HepG2 (cell line): ENCODE results near the gene POC1A. TPM values are rescaled to one million over a fixed set of nuclear protein-coding genes. Genes with fewer than 3 reads are reported as not detected.
A peak's percentile ranks its signal among the peaks of the same experiment; 100 is the strongest.

Experiments used
- ARNT2 ChIP-seq: sonication (generic); formaldehyde crosslinking; IDR thresholded peaks from 2 replicates; pipeline ENCODE4 v1.8.0; 2022; ENCODE audit warnings: mild to moderate bottlenecking, low read depth, missing genetic modification reagents, moderate library complexity
- FOXK1 ChIP-seq: sonication (generic); formaldehyde crosslinking; IDR thresholded peaks from 2 replicates; pipeline ENCODE4 v1.4.0; 2020; ENCODE audit warnings: low read depth, missing genetic modification reagents, borderline replicate concordance
- GFI1 ChIP-seq: sonication (generic); formaldehyde crosslinking; IDR thresholded peaks from 2 replicates; pipeline ENCODE4 v1.5.0; 2020; ENCODE audit warnings: missing genetic modification reagents, mild to moderate bottlenecking, borderline replicate concordance
- KDM2A ChIP-seq: sonication (generic); formaldehyde crosslinking; IDR thresholded peaks from 2 replicates; pipeline ENCODE4 v1.4.0; 2020; ENCODE audit warnings: low read depth, missing genetic modification reagents, borderline replicate concordance
- NCOR1 ChIP-seq: fragments of 200-600 bp; sonication (generic); IDR thresholded peaks from 2 replicates; pipeline ENCODE4 v1.7.0; 2017; ENCODE audit warnings: antibody characterized with exemption, low read length, borderline replicate concordance
- PHF8 ChIP-seq: sonication (generic); formaldehyde crosslinking; IDR thresholded peaks from 2 replicates; pipeline ENCODE4 v1.5.0; 2020; ENCODE audit warnings: missing genetic modification reagents
- SALL1 ChIP-seq: sonication (generic); formaldehyde crosslinking; IDR thresholded peaks from 2 replicates; pipeline ENCODE4 v1.8.0; 2022; ENCODE audit warnings: mild to moderate bottlenecking, missing genetic modification reagents
- SOX6 ChIP-seq, 2 experiments: fragments of 450-650 bp in 1 of 2; sonication (generic) in 1 of 2; formaldehyde crosslinking in 1 of 2; IDR thresholded peaks; 2 replicates each; pipeline versions ENCODE4 v1.4.0 to v1.6.1; 2017 to 2020; ENCODE audit warnings: antibody characterized with exemption in 1 of 2, mild to moderate bottlenecking in 1 of 2, missing genetic modification reagents in 1 of 2
- TCF12 ChIP-seq, 2 experiments: fragments of 450-650 bp in 1 of 2; sonication (generic) in 1 of 2; formaldehyde crosslinking in 1 of 2; IDR thresholded peaks; 2 replicates each; pipeline versions ENCODE4 v1.6.1 to v1.8.0; 2017 to 2022; ENCODE audit warnings: antibody characterized with exemption in 1 of 2, mild to moderate bottlenecking in 1 of 2, missing genetic modification reagents in 1 of 2, moderate library complexity in 1 of 2
- ZBTB21 ChIP-seq: sonication (generic); formaldehyde crosslinking; IDR thresholded peaks from 2 replicates; pipeline ENCODE4 v1.4.0; 2020; ENCODE audit warnings: missing genetic modification reagents
- ZFAT ChIP-seq: sonication (generic); formaldehyde crosslinking; conservative IDR thresholded peaks from 2 replicates; pipeline ENCODE4 v1.8.1; 2023; ENCODE audit warnings: missing genetic modification reagents, inconsistent platforms
- ZMYM3 ChIP-seq: sonication (generic); formaldehyde crosslinking; IDR thresholded peaks from 2 replicates; pipeline ENCODE4 v1.5.1; 2020; ENCODE audit warnings: mild to moderate bottlenecking, missing genetic modification reagents
- ZNF136 ChIP-seq: sonication (generic); formaldehyde crosslinking; IDR thresholded peaks from 2 replicates; pipeline ENCODE4 v1.8.1; 2022; ENCODE audit warnings: low read depth, mild to moderate bottlenecking, moderate library complexity, missing genetic modification reagents
- ZNF3 ChIP-seq: IDR thresholded peaks from 2 replicates; pipeline ENCODE4 v1.7.0; 2017; ENCODE audit warnings: inconsistent platforms
- ZNF543 ChIP-seq: sonication (generic); formaldehyde crosslinking; IDR thresholded peaks from 2 replicates; pipeline ENCODE4 v1.4.0; 2020; ENCODE audit warnings: mild to moderate bottlenecking, missing genetic modification reagents
- ZNF782 ChIP-seq: sonication (generic); formaldehyde crosslinking; IDR thresholded peaks from 2 replicates; pipeline ENCODE4 v1.4.0; 2020; ENCODE audit warnings: missing genetic modification reagents, mild to moderate bottlenecking, borderline replicate concordance
- polyA plus RNA-seq, 8 experiments: library from polyadenylated mRNA; depleted of rRNA in 3 of 8; stranded (reverse) in 7 of 8; unstranded in 1 of 8; fragments of >200 nt; fragmentation: Illumina TruSeq in 4 of 8; extraction: Trizol in 4 of 8; gene quantifications; 2 replicates each; pipeline versions ENCODE4 v1.2.1 to v1.2.3, GENCODE V29; 2011 to 2016; ENCODE audit warnings: low read depth in 4 of 8, missing spikeins in 1 of 8, mixed read lengths in 1 of 8; ENCODE audit not compliant: insufficient read depth in 1 of 8
- total RNA-seq, 5 experiments: library from RNA; depleted of rRNA; stranded (reverse); fragments of >200 nt; fragmentation: Illumina TruSeq; extraction: Trizol; gene quantifications; 2 replicates each; pipeline ENCODE4 v1.2.3, GENCODE V29; 2016; ENCODE audit warnings: low read depth in 1 of 5
- TF ChIP-seq, protein P1 (sequence below): sonication (generic); formaldehyde crosslinking; IDR thresholded peaks from 2 replicates; pipeline ENCODE4 v1.4.0; 2020; ENCODE audit warnings: mild to moderate bottlenecking, missing genetic modification reagents
- TF ChIP-seq, protein P2 (sequence below): sonication (generic); formaldehyde crosslinking; conservative IDR thresholded peaks from 2 replicates; pipeline ENCODE4 v1.4.0; 2020; ENCODE audit warnings: missing genetic modification reagents
- TF ChIP-seq, protein P3 (sequence below): IDR thresholded peaks from 2 replicates; pipeline ENCODE4 v1.6.1; 2012; ENCODE audit warnings: inconsistent platforms

The POC1A gene
- total and polyA plus RNA-seq, 2 of the 13 experiments (the other 11 are each of a cell fraction or from before 2014, with no cell fraction given), result 14.6 to 20.0 TPM

DNA sequence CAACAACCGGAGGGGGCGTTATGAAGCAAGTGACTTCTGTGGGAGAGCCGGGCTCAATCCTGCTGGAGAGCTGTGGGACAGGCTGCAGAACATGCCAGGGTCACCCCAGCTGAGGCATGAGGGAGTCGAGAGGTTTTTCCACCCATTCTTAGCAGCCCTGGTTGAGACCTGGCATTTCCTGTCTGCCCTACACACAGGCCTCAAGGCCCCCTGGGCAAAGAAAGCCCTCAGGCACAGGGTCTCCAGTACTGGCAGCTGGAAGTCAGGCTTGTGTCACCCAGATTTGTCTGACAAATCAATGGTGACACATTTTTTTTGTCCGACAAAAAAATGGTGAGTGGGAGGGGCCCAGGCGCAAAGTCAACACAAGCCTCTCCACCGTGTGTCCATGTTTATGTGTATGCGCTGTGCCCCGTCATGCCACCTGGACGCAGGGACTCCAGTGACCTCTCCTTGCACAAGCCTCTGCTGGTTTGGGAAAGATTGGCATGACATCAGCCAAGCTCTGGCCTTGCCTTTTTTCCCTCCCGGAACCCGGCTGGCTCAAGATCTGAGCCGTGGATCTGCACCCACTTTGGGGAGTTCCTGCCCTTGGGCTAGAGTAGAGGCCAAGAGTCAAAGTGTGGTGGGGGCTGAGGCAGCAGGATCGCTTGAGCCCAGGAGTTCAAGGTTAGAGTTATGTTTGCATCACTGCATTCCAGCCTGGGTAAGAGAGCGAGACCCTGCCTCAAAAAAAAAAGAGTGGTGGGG lies 22.9 kb upstream of the POC1A start (continued):
- TF ChIP-seq, protein P1, sequence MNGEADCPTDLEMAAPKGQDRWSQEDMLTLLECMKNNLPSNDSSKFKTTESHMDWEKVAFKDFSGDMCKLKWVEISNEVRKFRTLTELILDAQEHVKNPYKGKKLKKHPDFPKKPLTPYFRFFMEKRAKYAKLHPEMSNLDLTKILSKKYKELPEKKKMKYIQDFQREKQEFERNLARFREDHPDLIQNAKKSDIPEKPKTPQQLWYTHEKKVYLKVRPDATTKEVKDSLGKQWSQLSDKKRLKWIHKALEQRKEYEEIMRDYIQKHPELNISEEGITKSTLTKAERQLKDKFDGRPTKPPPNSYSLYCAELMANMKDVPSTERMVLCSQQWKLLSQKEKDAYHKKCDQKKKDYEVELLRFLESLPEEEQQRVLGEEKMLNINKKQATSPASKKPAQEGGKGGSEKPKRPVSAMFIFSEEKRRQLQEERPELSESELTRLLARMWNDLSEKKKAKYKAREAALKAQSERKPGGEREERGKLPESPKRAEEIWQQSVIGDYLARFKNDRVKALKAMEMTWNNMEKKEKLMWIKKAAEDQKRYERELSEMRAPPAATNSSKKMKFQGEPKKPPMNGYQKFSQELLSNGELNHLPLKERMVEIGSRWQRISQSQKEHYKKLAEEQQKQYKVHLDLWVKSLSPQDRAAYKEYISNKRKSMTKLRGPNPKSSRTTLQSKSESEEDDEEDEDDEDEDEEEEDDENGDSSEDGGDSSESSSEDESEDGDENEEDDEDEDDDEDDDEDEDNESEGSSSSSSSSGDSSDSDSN (CRISPR knock-in tag), result peak; percentile 72; the same call in 1 of the 2 replicates
- TF ChIP-seq ZBTB21 (CRISPR knock-in tag) (peak; percentile 32; the same call in 1 of the 2 replicates), ZNF3 (CRISPR knock-in tag) (no peak), ZNF782 (CRISPR knock-in tag) (peak; percentile 50; the same call in 1 of the 2 replicates), TCF12 (IDR thresholded peaks at IDR 0.05) (no peak), TCF12 (CRISPR knock-in tag; IDR thresholded peaks at IDR 0.05) (peak; percentile 76), GFI1 (CRISPR knock-in tag) (0 out of 2 replicates have a peak, but pooled peaks have one; percentile 49), ZNF543 (CRISPR knock-in tag) (peak; percentile 33; the same call in 1 of the 2 replicates), ZNF136 (CRISPR knock-in tag) (0 out of 2 replicates have a peak, but pooled peaks have one; percentile 39), PHF8 (CRISPR knock-in tag) (peak; percentile 62), ZFAT (CRISPR knock-in tag) (no peak), FOXK1 (peak; percentile 89), NCOR1 (peak; percentile 75), SALL1 (CRISPR knock-in tag) (peak; percentile 86), SOX6 (IDR thresholded peaks at IDR 0.05) (no peak), SOX6 (CRISPR knock-in tag; IDR thresholded peaks at IDR 0.05) (peak; percentile 85), ZMYM3 (CRISPR knock-in tag) (peak; percentile 75), KDM2A (no peak), ARNT2 (CRISPR knock-in tag) (peak; percentile 74)
- TF ChIP-seq, protein P2, sequence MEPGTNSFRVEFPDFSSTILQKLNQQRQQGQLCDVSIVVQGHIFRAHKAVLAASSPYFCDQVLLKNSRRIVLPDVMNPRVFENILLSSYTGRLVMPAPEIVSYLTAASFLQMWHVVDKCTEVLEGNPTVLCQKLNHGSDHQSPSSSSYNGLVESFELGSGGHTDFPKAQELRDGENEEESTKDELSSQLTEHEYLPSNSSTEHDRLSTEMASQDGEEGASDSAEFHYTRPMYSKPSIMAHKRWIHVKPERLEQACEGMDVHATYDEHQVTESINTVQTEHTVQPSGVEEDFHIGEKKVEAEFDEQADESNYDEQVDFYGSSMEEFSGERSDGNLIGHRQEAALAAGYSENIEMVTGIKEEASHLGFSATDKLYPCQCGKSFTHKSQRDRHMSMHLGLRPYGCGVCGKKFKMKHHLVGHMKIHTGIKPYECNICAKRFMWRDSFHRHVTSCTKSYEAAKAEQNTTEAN (CRISPR knock-in tag), result no peak
- TF ChIP-seq, protein P3, sequence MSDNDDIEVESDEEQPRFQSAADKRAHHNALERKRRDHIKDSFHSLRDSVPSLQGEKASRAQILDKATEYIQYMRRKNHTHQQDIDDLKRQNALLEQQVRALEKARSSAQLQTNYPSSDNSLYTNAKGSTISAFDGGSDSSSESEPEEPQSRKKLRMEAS, result peak; percentile 47; the same call in 1 of the 2 replicates
